ENCODE measurements around the gene TSTD2.

The TSTD2 gene

GRCh38 chr9:97672403-97672802, 39.2 kb upstream of the TSTD2 start:
- H3K27ac ChIP-seq (replicated peaks; ENCODE audit: low read length) = no peak overlapping the region
- H2AK5ac ChIP-seq (ENCODE audit: low read depth, low read length) = no peak overlapping the region
- no CpG with 5 or more reads among the region's 3 CpGs for WGBS, 2 donors (ENCODE audit: extremely low coverage in 2 of 2, insufficient read length in 2 of 2, insufficient replicate concordance in 1 of 2)
- no peak for DNase-seq (ENCODE audit: low spot score)
- H3K23ac ChIP-seq (ENCODE audit: low read depth, low read length, poor library complexity) = no peak overlapping the region
- peaks cover 30 to 99% of the 10 kb centered on the region in 2 donors for H3K36me3 ChIP-seq (replicated peaks in 1 of 2; ENCODE audit: control insufficient read depth in 2 of 2, insufficient read depth in 2 of 2, low read length in 2 of 2)
- H3K79me1 ChIP-seq (ENCODE audit: low read depth, low read length) = no peaks in the 10 kb centered on the region
- H4K91ac ChIP-seq (ENCODE audit: low read depth, low read length, poor library complexity) = no peak overlapping the region
- no peak overlapping the region for H3K9ac ChIP-seq (ENCODE audit: low read depth, low read length, poor library complexity)
- no peaks in the 10 kb centered on the region for H3K9me3 ChIP-seq (replicated peaks in 1 of 2; ENCODE audit: control insufficient read depth in 2 of 2, insufficient read depth in 1 of 2, low read depth in 1 of 2, low read length in 2 of 2)
- H2BK5ac ChIP-seq (ENCODE audit: low read length) = no peak overlapping the region
- H3K27me3 ChIP-seq (ENCODE audit: control insufficient read depth in 3 of 3, insufficient read depth in 3 of 3, low read depth in 1 of 3, low read length in 3 of 3) = no peaks in the 10 kb centered on the region
- H3K18ac ChIP-seq (ENCODE audit: low read length) = no peak overlapping the region
- no peak overlapping the region for H2BK120ac ChIP-seq (ENCODE audit: low read depth, low read length)
- no peak overlapping the region for H3K4me2 ChIP-seq (ENCODE audit: insufficient read depth, low read length, poor library complexity, severe bottlenecking)
- H2AFZ ChIP-seq (ENCODE audit: low read length) = no peak overlapping the region
- no peak overlapping the region for H3K4me3 ChIP-seq (ENCODE audit: low read length in 2 of 2)
- no peak overlapping the region for H4K8ac ChIP-seq (ENCODE audit: low read depth, low read length)
- H2BK15ac ChIP-seq (ENCODE audit: low read length) = no peak overlapping the region
- no peak overlapping the region for H2BK12ac ChIP-seq (ENCODE audit: low read length)
- H3K4ac ChIP-seq (ENCODE audit: low read length) = no peak overlapping the region
- no peak overlapping the region for H3K14ac ChIP-seq (ENCODE audit: low read length)
- H3K4me1 ChIP-seq (ENCODE audit: control insufficient read depth in 2 of 2, insufficient read depth in 1 of 2, low read depth in 1 of 2, low read length in 2 of 2) = no peaks in the 10 kb centered on the region

- Histone ChIP-seq H3K27me3 (ENCODE audit: control insufficient read depth in 3 of 3, insufficient read depth in 3 of 3, low read depth in 1 of 3, low read length in 3 of 3) (no peaks in the 10 kb centered on the region), H3K36me3 (replicated peaks in 1 of 2; ENCODE audit: control insufficient read depth in 2 of 2, insufficient read depth in 2 of 2, low read length in 2 of 2) (peaks cover 33 to 100% of the 10 kb centered on the region in 2 donors), H2AK5ac (ENCODE audit: low read depth, low read length) (no peak overlapping the region), H3K4me3 (ENCODE audit: low read length in 2 of 2) (no peak overlapping the region), H3K4me1 (ENCODE audit: control insufficient read depth in 2 of 2, insufficient read depth in 1 of 2, low read depth in 1 of 2, low read length in 2 of 2) (no peaks in the 10 kb centered on the region), H3K18ac (ENCODE audit: low read length) (no peak overlapping the region), H3K9me3 (replicated peaks in 1 of 2; ENCODE audit: control insufficient read depth in 2 of 2, insufficient read depth in 1 of 2, low read depth in 1 of 2, low read length in 2 of 2) (no peaks in the 10 kb centered on the region), H3K23ac (ENCODE audit: low read depth, low read length, poor library complexity) (no peak overlapping the region), H3K4ac (ENCODE audit: low read length) (no peak overlapping the region), H3K4me2 (ENCODE audit: insufficient read depth, low read length, poor library complexity, severe bottlenecking) (no peak overlapping the region), H3K27ac (replicated peaks; ENCODE audit: low read length) (no peak overlapping the region), H2AFZ (ENCODE audit: low read length) (no peak overlapping the region), H3K79me1 (ENCODE audit: low read depth, low read length) (no peaks in the 10 kb centered on the region), H2BK15ac (ENCODE audit: low read length) (no peak overlapping the region), H2BK5ac (ENCODE audit: low read length) (no peak overlapping the region), H3K9ac (ENCODE audit: low read depth, low read length, poor library complexity) (no peak overlapping the region), H4K8ac (ENCODE audit: low read depth, low read length) (no peak overlapping the region), H2BK120ac (ENCODE audit: low read depth, low read length) (no peak overlapping the region), H4K91ac (ENCODE audit: low read depth, low read length, poor library complexity) (no peak overlapping the region), H2BK12ac (ENCODE audit: low read length) (no peak overlapping the region), H3K14ac (ENCODE audit: low read length) (no peak overlapping the region)
- DNase-seq (ENCODE audit: low spot score) = no peak
- no CpG with 5 or more reads among the region's 3 CpGs for WGBS, 2 donors (ENCODE audit: extremely low coverage in 2 of 2, insufficient read length in 2 of 2, insufficient replicate concordance in 1 of 2)
Observed at GRCh38 chr9:97670586-97670985, 37.4 kb upstream of the TSTD2 start.

GRCh38 chr9:97668485-97668884, 35.3 kb upstream of the TSTD2 start:
- WGBS, 2 donors (ENCODE audit: extremely low coverage in 2 of 2, insufficient read length in 2 of 2, insufficient replicate concordance in 1 of 2) = no CpG with 5 or more reads among the region's 3 CpGs
- Histone ChIP-seq H3K79me1 (ENCODE audit: low read depth, low read length) (no peaks in the 10 kb centered on the region), H3K4me1 (ENCODE audit: control insufficient read depth in 2 of 2, insufficient read depth in 1 of 2, low read depth in 1 of 2, low read length in 2 of 2) (no peaks in the 10 kb centered on the region), H3K18ac (ENCODE audit: low read length) (no peak overlapping the region), H2BK12ac (ENCODE audit: low read length) (no peak overlapping the region), H3K27ac (replicated peaks; ENCODE audit: low read length) (no peak overlapping the region), H2AFZ (ENCODE audit: low read length) (no peak overlapping the region), H3K9me3 (replicated peaks in 1 of 2; ENCODE audit: control insufficient read depth in 2 of 2, insufficient read depth in 1 of 2, low read depth in 1 of 2, low read length in 2 of 2) (no peaks in the 10 kb centered on the region), H3K27me3 (ENCODE audit: control insufficient read depth in 3 of 3, insufficient read depth in 3 of 3, low read depth in 1 of 3, low read length in 3 of 3) (no peaks in the 10 kb centered on the region), H3K9ac (ENCODE audit: low read depth, low read length, poor library complexity) (no peak overlapping the region), H3K4me2 (ENCODE audit: insufficient read depth, low read length, poor library complexity, severe bottlenecking) (no peak overlapping the region), H3K4me3 (ENCODE audit: low read length in 2 of 2) (no peak overlapping the region), H3K36me3 (replicated peaks in 1 of 2; ENCODE audit: control insufficient read depth in 2 of 2, insufficient read depth in 2 of 2, low read length in 2 of 2) (peaks cover 32 to 100% of the 10 kb centered on the region in 2 donors), H3K23ac (ENCODE audit: low read depth, low read length, poor library complexity) (no peak overlapping the region), H3K4ac (ENCODE audit: low read length) (no peak overlapping the region), H4K91ac (ENCODE audit: low read depth, low read length, poor library complexity) (no peak overlapping the region), H2BK15ac (ENCODE audit: low read length) (no peak overlapping the region), H4K8ac (ENCODE audit: low read depth, low read length) (no peak overlapping the region), H3K14ac (ENCODE audit: low read length) (no peak overlapping the region), H2BK5ac (ENCODE audit: low read length) (no peak overlapping the region), H2AK5ac (ENCODE audit: low read depth, low read length) (no peak overlapping the region), H2BK120ac (ENCODE audit: low read depth, low read length) (no peak overlapping the region)
- DNase-seq (ENCODE audit: low spot score) = no peak

- no peak overlapping the region for H2AFZ ChIP-seq (ENCODE audit: low read length)
- no peaks in the 10 kb centered on the region for H3K79me1 ChIP-seq (ENCODE audit: low read depth, low read length)
- H2BK120ac ChIP-seq (ENCODE audit: low read depth, low read length) = no peak overlapping the region
- H3K27ac ChIP-seq (replicated peaks; ENCODE audit: low read length) = no peak overlapping the region
- H3K23ac ChIP-seq (ENCODE audit: low read depth, low read length, poor library complexity) = no peak overlapping the region
- H3K4ac ChIP-seq (ENCODE audit: low read length) = no peak overlapping the region
- DNase-seq (ENCODE audit: low spot score) = no peak
- no peak overlapping the region for H2BK5ac ChIP-seq (ENCODE audit: low read length)
- peaks cover 32 to 98% of the 10 kb centered on the region in 2 donors for H3K36me3 ChIP-seq (replicated peaks in 1 of 2; ENCODE audit: control insufficient read depth in 2 of 2, insufficient read depth in 2 of 2, low read length in 2 of 2)
- WGBS, 2 donors (ENCODE audit: extremely low coverage in 2 of 2, insufficient read length in 2 of 2, insufficient replicate concordance in 1 of 2) = no CpG with 5 or more reads among the region's 5 CpGs
- no peak overlapping the region for H4K8ac ChIP-seq (ENCODE audit: low read depth, low read length)
- H4K91ac ChIP-seq (ENCODE audit: low read depth, low read length, poor library complexity) = no peak overlapping the region
- no peak overlapping the region for H3K18ac ChIP-seq (ENCODE audit: low read length)
- no peaks in the 10 kb centered on the region for H3K4me1 ChIP-seq (ENCODE audit: control insufficient read depth in 2 of 2, insufficient read depth in 1 of 2, low read depth in 1 of 2, low read length in 2 of 2)
- H3K14ac ChIP-seq (ENCODE audit: low read length) = no peak overlapping the region
- H3K27me3 ChIP-seq (ENCODE audit: control insufficient read depth in 3 of 3, insufficient read depth in 3 of 3, low read depth in 1 of 3, low read length in 3 of 3) = no peaks in the 10 kb centered on the region
- no peak overlapping the region for H2BK12ac ChIP-seq (ENCODE audit: low read length)
- no peak overlapping the region for H3K4me3 ChIP-seq (ENCODE audit: low read length in 2 of 2)
- H3K9me3 ChIP-seq (replicated peaks in 1 of 2; ENCODE audit: control insufficient read depth in 2 of 2, insufficient read depth in 1 of 2, low read depth in 1 of 2, low read length in 2 of 2) = no peaks in the 10 kb centered on the region
- H3K9ac ChIP-seq (ENCODE audit: low read depth, low read length, poor library complexity) = no peak overlapping the region
- no peak overlapping the region for H2BK15ac ChIP-seq (ENCODE audit: low read length)
- H2AK5ac ChIP-seq (ENCODE audit: low read depth, low read length) = no peak overlapping the region
- no peak overlapping the region for H3K4me2 ChIP-seq (ENCODE audit: insufficient read depth, low read length, poor library complexity, severe bottlenecking)
Observed at GRCh38 chr9:97666907-97667686, 33.9 kb upstream of the TSTD2 start.

All from neuronal stem cell (in vitro differentiated cells).